Measurements from ENCODE around the gene TUBB4B. TPM values are rescaled to one million over a fixed set of nuclear protein-coding genes. Genes with fewer than 3 reads are reported as not detected.
A peak's percentile ranks its signal among the peaks of the same experiment; 100 is the strongest.

TUBB4B gene
- total and polyA plus RNA-seq, 2 experiments from 2014 or later: 334 to 389 TPM

- H2AFZ ChIP-seq: peak overlapping the region; percentile 52; the same call in 1 of the 2 replicates
These were observed 39.8 kb upstream of the TUBB4B start for GRCh38 chr9:137201205-137201868.

More at GRCh38 chr9:137201205-137201868, 39.8 kb upstream of the TUBB4B start:
- Histone ChIP-seq H3K79me2 (replicated peaks; ENCODE audit: insufficient read depth) (peaks cover 71% of the 10 kb centered on the region), H3K27me3 (ENCODE audit: insufficient read depth) (no peaks in the 10 kb centered on the region), H3K27ac (ENCODE audit: low read depth) (peak overlapping the region; percentile 72; the same call in 1 of the 2 replicates), H3K4me2 (peak overlapping the region; percentile 89), H3K36me3 (ENCODE audit: insufficient read depth) (no peaks in the 10 kb centered on the region), H4K20me1 (replicated peaks; ENCODE audit: insufficient read depth) (peaks cover 9% of the 10 kb centered on the region), H3K4me1 (ENCODE audit: insufficient read depth) (peaks cover 24% of the 10 kb centered on the region), H3K4me3 (peak overlapping the region; percentile 82), H3K9me2 (ENCODE audit: insufficient read depth) (no peaks in the 10 kb centered on the region), H3F3A (replicated peaks; ENCODE audit: low read depth) (peaks cover 16% of the 10 kb centered on the region; the same call in 1 of the 2 replicates)
- peaks cover 17% of the 10 kb centered on the region for H3K27me3 Mint-ChIP-seq (ENCODE audit: insufficient read depth, low read depth, poor library complexity)
- DNase-seq (ENCODE audit: low spot score) (peak; percentile 31), ATAC-seq (peak; percentile 0; the same call in 1 of the 3 replicates)
- H3K9me3 Mint-ChIP-seq: no peaks in the 10 kb centered on the region
- no peaks in the 10 kb centered on the region; the same call in 2 of the 3 replicates for H3K36me3 Mint-ChIP-seq (ENCODE audit: low read depth)
- H3K27ac Mint-ChIP-seq: peak overlapping the region; percentile 86
- peaks cover 27% of the 10 kb centered on the region for H3K4me1 Mint-ChIP-seq
- H3K4me3 Mint-ChIP-seq: peak overlapping the region; percentile 77
- TF ChIP-seq POLR2AphosphoS5 (IDR thresholded peaks at IDR 0.05; ENCODE audit: low read depth) (no peak), NANOG (IDR thresholded peaks at IDR 0.05; ENCODE audit: borderline replicate concordance) (no peak), CTCF (conservative IDR thresholded peaks at IDR 0.05; ENCODE audit: low read depth in 2 of 2) (no peak), REST (IDR thresholded peaks at IDR 0.05; ENCODE audit: unreplicated experiment) (no peak), ZNF331 (CRISPR knock-in tag; IDR thresholded peaks at IDR 0.05; ENCODE audit: low read depth) (no peak), CREB1 (CRISPR knock-in tag; IDR thresholded peaks at IDR 0.05; ENCODE audit: low read depth) (no peak)

All from GM23338 (cell line).